ENCODE results near the gene PDGFRB. TPM values are rescaled to one million over a fixed set of nuclear protein-coding genes. Genes with fewer than 3 reads are reported as not detected.

PDGFRB gene
- total RNA-seq, 1 experiment from 2014 or later: 0.34 TPM

DNA sequence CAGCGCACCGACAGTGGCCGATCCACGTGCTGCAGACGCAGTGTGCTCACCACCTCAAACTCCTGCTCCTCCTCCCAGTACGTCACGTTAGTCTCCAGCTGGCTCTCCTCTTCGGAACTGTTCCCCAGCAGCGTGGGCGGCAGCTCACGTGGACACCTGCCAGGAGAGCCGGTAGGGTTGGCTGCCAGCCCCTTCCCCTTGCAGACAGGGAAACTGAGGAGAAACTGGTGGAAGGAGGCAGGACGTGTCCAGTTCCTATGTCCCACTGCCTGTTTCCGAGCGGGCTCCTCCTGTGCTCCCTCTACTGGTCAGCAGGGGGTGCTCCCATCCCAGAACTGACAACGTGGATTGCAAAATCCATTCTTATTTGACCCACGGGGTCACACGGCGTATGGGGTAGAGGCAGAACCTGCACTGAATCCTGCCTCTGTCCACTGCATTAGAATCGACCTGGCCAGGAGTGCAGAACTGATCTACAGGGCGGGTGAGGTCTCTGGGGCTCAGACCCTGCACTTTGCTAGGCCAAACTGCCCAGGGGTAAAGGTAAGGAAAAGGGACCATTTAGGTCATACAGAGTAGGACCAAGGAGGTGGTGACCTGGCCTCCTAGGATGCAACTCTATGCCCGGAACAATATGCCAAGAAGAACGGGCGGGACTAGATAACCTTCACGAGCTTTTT lies 25.7 kb downstream of the PDGFRB start (continued):
- no peak for TF ChIP-seq ZBTB33 (IDR thresholded peaks at IDR 0.05; ENCODE audit: extremely low read depth, insufficient replicate concordance, low read length)
- TF ChIP-seq SRF (IDR thresholded peaks at IDR 0.05; ENCODE audit: low read depth): no peak
- TF ChIP-seq SP1 (IDR thresholded peaks at IDR 0.05; ENCODE audit: low read depth): no peak
- no peak for TF ChIP-seq POLR2AphosphoS5 (IDR thresholded peaks at IDR 0.05; ENCODE audit: low read depth, low read length)
- no peak for TF ChIP-seq POLR2A (IDR thresholded peaks at IDR 0.05; ENCODE audit: borderline replicate concordance, extremely low read depth, insufficient read depth, insufficient read length)

DNA sequence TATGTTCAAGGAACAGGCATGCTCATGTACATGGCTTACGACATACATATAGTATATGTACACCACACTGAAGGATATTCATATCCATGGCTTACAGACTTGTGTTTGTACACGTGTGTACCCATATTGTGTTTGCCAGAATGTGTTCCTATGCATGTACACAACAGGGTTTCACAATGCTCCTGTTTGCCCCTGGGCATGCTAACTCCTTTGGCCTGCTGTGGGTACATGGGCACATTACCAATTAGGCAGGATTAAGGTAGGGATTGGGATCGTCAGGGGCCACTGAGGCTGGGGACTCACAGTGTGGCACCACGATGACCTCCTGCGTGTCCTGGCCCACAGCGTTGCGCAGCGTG lies 26.2 kb downstream of the PDGFRB start:
- TF ChIP-seq POLR2A (IDR thresholded peaks at IDR 0.05; ENCODE audit: borderline replicate concordance, extremely low read depth, insufficient read depth, insufficient read length) (no peak), ZFX (IDR thresholded peaks at IDR 0.05) (no peak), MAX (IDR thresholded peaks at IDR 0.05) (no peak), RAD21 (IDR thresholded peaks at IDR 0.05; ENCODE audit: low read depth) (no peak), YY1 (IDR thresholded peaks at IDR 0.05; ENCODE audit: extremely low read depth, insufficient replicate concordance, low read depth, low read length) (no peak), EZH2 (IDR thresholded peaks at IDR 0.05) (no peak), POLR2AphosphoS5 (IDR thresholded peaks at IDR 0.05; ENCODE audit: low read depth, low read length) (no peak), TCF7L2 (IDR thresholded peaks at IDR 0.05; ENCODE audit: borderline replicate concordance, extremely low read depth, insufficient read depth, insufficient read length) (no peak), ATF3 (IDR thresholded peaks at IDR 0.05) (no peak), SRF (IDR thresholded peaks at IDR 0.05; ENCODE audit: low read depth) (no peak)
- TF ChIP-seq, protein P1, sequence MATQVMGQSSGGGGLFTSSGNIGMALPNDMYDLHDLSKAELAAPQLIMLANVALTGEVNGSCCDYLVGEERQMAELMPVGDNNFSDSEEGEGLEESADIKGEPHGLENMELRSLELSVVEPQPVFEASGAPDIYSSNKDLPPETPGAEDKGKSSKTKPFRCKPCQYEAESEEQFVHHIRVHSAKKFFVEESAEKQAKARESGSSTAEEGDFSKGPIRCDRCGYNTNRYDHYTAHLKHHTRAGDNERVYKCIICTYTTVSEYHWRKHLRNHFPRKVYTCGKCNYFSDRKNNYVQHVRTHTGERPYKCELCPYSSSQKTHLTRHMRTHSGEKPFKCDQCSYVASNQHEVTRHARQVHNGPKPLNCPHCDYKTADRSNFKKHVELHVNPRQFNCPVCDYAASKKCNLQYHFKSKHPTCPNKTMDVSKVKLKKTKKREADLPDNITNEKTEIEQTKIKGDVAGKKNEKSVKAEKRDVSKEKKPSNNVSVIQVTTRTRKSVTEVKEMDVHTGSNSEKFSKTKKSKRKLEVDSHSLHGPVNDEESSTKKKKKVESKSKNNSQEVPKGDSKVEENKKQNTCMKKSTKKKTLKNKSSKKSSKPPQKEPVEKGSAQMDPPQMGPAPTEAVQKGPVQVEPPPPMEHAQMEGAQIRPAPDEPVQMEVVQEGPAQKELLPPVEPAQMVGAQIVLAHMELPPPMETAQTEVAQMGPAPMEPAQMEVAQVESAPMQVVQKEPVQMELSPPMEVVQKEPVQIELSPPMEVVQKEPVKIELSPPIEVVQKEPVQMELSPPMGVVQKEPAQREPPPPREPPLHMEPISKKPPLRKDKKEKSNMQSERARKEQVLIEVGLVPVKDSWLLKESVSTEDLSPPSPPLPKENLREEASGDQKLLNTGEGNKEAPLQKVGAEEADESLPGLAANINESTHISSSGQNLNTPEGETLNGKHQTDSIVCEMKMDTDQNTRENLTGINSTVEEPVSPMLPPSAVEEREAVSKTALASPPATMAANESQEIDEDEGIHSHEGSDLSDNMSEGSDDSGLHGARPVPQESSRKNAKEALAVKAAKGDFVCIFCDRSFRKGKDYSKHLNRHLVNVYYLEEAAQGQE (IDR thresholded peaks at IDR 0.05; ENCODE audit: low read depth): no peak
- TF ChIP-seq, protein P2, sequence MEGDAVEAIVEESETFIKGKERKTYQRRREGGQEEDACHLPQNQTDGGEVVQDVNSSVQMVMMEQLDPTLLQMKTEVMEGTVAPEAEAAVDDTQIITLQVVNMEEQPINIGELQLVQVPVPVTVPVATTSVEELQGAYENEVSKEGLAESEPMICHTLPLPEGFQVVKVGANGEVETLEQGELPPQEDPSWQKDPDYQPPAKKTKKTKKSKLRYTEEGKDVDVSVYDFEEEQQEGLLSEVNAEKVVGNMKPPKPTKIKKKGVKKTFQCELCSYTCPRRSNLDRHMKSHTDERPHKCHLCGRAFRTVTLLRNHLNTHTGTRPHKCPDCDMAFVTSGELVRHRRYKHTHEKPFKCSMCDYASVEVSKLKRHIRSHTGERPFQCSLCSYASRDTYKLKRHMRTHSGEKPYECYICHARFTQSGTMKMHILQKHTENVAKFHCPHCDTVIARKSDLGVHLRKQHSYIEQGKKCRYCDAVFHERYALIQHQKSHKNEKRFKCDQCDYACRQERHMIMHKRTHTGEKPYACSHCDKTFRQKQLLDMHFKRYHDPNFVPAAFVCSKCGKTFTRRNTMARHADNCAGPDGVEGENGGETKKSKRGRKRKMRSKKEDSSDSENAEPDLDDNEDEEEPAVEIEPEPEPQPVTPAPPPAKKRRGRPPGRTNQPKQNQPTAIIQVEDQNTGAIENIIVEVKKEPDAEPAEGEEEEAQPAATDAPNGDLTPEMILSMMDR (IDR thresholded peaks at IDR 0.05 in 2 of 3, conservative IDR thresholded peaks at IDR 0.05 in 1 of 3; ENCODE audit: borderline replicate concordance in 1 of 3, insufficient read depth in 1 of 3, low read depth in 2 of 3, low read length in 2 of 3): no peak
- Histone ChIP-seq H3K27ac (ENCODE audit: low read depth, low read length) (no peak overlapping the region), H3K36me3 (ENCODE audit: control insufficient read depth in 1 of 2, insufficient read depth in 2 of 2, low read length in 2 of 2) (no peaks in the 10 kb centered on the region), H3K79me2 (ENCODE audit: insufficient read depth, low read length) (no peaks in the 10 kb centered on the region), H3K9me2 (ENCODE audit: insufficient read depth) (no peaks in the 10 kb centered on the region), H3K4me3 (replicated peaks in 1 of 2; ENCODE audit: low read depth in 1 of 2, low read length in 2 of 2) (peak overlapping the region in 1 of 2 experiments; percentile 25; a peak in 1 of 4 replicates), H3K9ac (ENCODE audit: low read length) (no peak overlapping the region), H2AFZ (ENCODE audit: low read depth, low read length, poor library complexity, severe bottlenecking) (no peak overlapping the region), H4K20me1 (ENCODE audit: insufficient read depth) (no peaks in the 10 kb centered on the region), H3K27me3 (ENCODE audit: insufficient read depth, low read length) (no peaks in the 10 kb centered on the region), H3K4me1 (ENCODE audit: control insufficient read depth in 1 of 2, insufficient read depth in 2 of 2, low read length in 2 of 2) (peaks cover 0 to 9% of the 10 kb centered on the region in 2 experiments; a peak in 1 of 4 replicates), H3K9me3 (ENCODE audit: control insufficient read depth in 1 of 2, insufficient read depth in 1 of 2, low read depth in 1 of 2, low read length in 2 of 2) (no peaks in the 10 kb centered on the region), H3K4me2 (ENCODE audit: low read length) (peak overlapping the region; percentile 70)
- DNase-seq (ENCODE audit: low read depth, low spot score): no peak
- no TSS peak for BruUV-seq (replicated peaks)
- ChIA-PET POLR2A (no interaction called here), CTCF (interaction anchor here (1.2 kb wide), 1 partner anchor 13 kb away, joined by 3 read pairs; no protein-coding TSS in a partner anchor), RAD21 (ENCODE audit: low non-redundant PET in 1 of 2, low total read pairs in 2 of 2, uncharacterized antibody in 2 of 2, unreplicated experiment in 2 of 2) (no interaction called here)
- intact Hi-C loops (cut with micrococcal nuclease): no loop called here
- ATAC-seq: no peak

Data from HCT116 (cell line).